Naive thymus-derived CD8-positive, alpha-beta T cell (primary cell): ENCODE measurements around the gene MED13L. TPM values are rescaled to one million over a fixed set of nuclear protein-coding genes. Genes with fewer than 3 reads are reported as not detected.
"Not testable (repeated sequence)": the region's sequence is repeated elsewhere in the genome, so short reads cannot be mapped to it uniquely, and the experiment has no call there.

Experiments used
- ATAC-seq, 2 donors: fragments of 150-1000 bp; cut with Tn5 transposase in 1 of 2; sonication (Bioruptor Pico), chemical (Tn5 transposase) in 1 of 2; 1 replicate in 1 of 2; 2 replicates in 1 of 2; pipeline ENCODE4 v1.10.0; 2021; ENCODE audit warnings: mild to moderate bottlenecking in 2 of 2, moderate library complexity in 2 of 2
- POLR2A ChIA-PET: fragments of 350-600 bp; sonication (Branson Sonifier 250); formaldehyde crosslinking; loops from one replicate; lab custom pipeline; 2021; ENCODE audit warnings: antibody characterized with exemption; lab: Charles Lee
- DNase-seq, 10 donors: peaks; one replicate each; pipeline versions ENCODE4 v3.0.0 to v3.0.0-alpha.2; 2020 to 2022
- H3K27ac Mint-ChIP-seq, 10 donors: one replicate each; pipeline ENCODE4 v1.8.0; 2020 to 2022; ENCODE audit warnings: mild to moderate bottlenecking in 10 of 10, mixed read lengths in 10 of 10, moderate library complexity in 4 of 10, inconsistent platforms in 1 of 10
- H3K27me3 Mint-ChIP-seq, 5 donors: one replicate each; pipeline ENCODE4 v1.8.0; 2021 to 2022; ENCODE audit warnings: mixed read lengths in 5 of 5
- H3K36me3 Mint-ChIP-seq, 3 donors: one replicate each; pipeline ENCODE4 v1.8.0; 2020 to 2022; ENCODE audit warnings: mixed read lengths in 3 of 3, mild to moderate bottlenecking in 2 of 3, inconsistent platforms in 1 of 3
- H3K4me1 Mint-ChIP-seq, 4 donors: one replicate each; pipeline ENCODE4 v1.8.0; 2021 to 2022; ENCODE audit warnings: mixed read lengths in 4 of 4
- H3K4me3 Mint-ChIP-seq, 10 donors: one replicate each; pipeline ENCODE4 v1.8.0; 2020 to 2022; ENCODE audit warnings: mild to moderate bottlenecking in 10 of 10, mixed read lengths in 10 of 10, moderate library complexity in 6 of 10, inconsistent platforms in 1 of 10
- H3K9me3 Mint-ChIP-seq, 9 donors: one replicate each; pipeline ENCODE4 v1.8.0; 2020 to 2022; ENCODE audit warnings: mixed read lengths in 9 of 9, mild to moderate bottlenecking in 3 of 9, inconsistent platforms in 1 of 9, moderate library complexity in 1 of 9
- polyA plus RNA-seq, 3 donors: library from polyadenylated mRNA; unstranded; fragments of 300-500 nt; fragmentation: Illumina TruSeq; gene quantifications; one replicate each; pipeline ENCODE4 v1.2.3, GENCODE V29; 2021
- total RNA-seq, 8 experiments: library from RNA in 2 of 8; stranded (reverse) in 2 of 8; gene quantifications; one replicate each; pipeline ENCODE4 v1.2.3 and lab custom pipeline; 2021 to 2026

The MED13L gene
- total and polyA plus RNA-seq, 5 experiments from 2014 or later = 5.1 to 164 (median 6.7) TPM

DNA sequence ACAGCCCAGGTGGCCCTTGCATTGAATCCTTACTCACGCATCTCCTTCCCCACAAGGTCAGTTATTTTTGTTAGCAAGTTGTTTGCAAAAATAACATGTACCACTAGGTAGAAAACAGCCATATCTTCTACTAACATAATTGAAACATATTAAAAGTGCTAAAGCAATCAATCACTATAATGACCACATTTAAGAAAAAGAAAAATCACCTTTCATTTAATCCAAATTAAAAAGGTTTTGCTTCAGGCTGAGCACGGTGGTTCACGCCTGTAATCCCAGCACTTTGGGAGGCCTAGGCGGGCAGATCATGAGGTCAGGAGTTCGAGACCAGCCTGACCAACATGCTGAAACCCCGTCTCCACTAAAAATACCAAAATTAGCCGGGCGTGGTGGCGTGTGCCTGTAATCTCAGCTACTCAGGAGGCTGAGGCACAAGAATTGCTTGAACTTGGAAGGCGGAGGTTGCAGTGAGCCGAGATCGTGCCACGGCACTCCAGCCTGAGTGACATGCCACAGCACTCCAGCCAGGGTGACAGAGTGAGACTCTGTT, 38.8 kb downstream of the MED13L start:
- POLR2A ChIA-PET = interaction anchor here (0.7 to 1.3 kb wide), 2 partner anchors 38 to 40 kb away, joined by 3 read pairs; no protein-coding TSS in a partner anchor

DNA sequence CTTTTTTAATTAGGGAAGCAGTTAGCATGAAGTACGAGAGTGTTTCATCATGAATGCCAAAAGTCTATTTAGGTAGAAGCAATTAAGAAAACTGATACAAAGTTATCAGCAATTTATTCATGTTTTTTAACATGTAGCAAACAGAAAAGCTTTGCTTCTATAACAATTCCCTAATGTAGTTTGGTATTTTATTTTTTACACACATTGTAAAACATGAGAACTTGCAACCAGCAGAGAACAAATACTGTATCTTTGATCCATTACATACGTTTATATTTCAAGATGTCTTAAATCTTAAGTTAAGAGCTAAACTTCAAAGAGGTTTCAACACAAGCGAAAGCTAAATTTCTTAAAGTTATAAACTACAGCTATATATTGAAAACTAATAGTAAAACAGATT, 39.3 kb downstream of the MED13L start:
- peak overlapping the region in 3 of 10 donors; percentile 2 to 34 (median 30) for H3K27ac Mint-ChIP-seq
- H3K4me1 Mint-ChIP-seq = peaks cover 20 to 61% (median 51%) of the 10 kb centered on the region in 4 donors
- POLR2A ChIA-PET = interaction anchor here (0.6 to 1.3 kb wide), 2 partner anchors 36 to 38 kb away, joined by 3 to 4 read pairs; no protein-coding TSS in a partner anchor

More for the DNA sequence above, 38.8 kb downstream of the MED13L start:
- not testable (repeated sequence) for H3K27me3 Mint-ChIP-seq, H3K9me3 Mint-ChIP-seq, ATAC-seq, DNase-seq, H3K4me3 Mint-ChIP-seq, H3K36me3 Mint-ChIP-seq
- peaks cover 18 to 66% (median 52%) of the 10 kb centered on the region in 4 donors for H3K4me1 Mint-ChIP-seq
- peak overlapping the region in 2 of 10 donors; percentile 30 to 37 for H3K27ac Mint-ChIP-seq

DNA sequence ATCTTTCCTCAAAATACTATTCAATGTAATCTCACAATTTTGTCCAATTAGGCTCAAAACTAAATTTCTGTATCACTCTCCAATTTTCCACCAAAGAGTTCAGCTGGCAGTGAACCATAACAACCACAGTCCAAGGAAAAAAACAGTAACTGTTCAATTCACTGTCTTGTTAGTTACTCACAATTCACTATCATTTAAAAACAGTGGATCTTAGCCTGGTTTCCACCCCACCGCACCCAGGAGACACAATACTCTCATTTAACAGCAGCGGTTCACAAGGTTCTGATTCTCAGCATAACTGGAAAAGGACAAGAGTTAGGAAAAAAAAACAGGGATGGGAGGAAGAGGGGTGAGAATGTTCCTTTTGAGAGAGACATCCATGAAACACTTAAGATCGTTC, 40.5 kb downstream of the MED13L start:
- peaks cover 17 to 54% (median 49%) of the 10 kb centered on the region in 4 donors for H3K4me1 Mint-ChIP-seq
- H3K4me3 Mint-ChIP-seq = peak overlapping the region in 7 of 10 donors; percentile 13 to 40 (median 26)
- POLR2A ChIA-PET = interaction anchor here (0.5 kb wide), 1 partner anchor 147 kb away, joined by 4 read pairs; no protein-coding TSS in a partner anchor
- no peak for ATAC-seq
- peaks cover 0 to 10% (median 0%) of the 10 kb centered on the region in 3 donors for H3K36me3 Mint-ChIP-seq
- DNase-seq = no peak
- H3K27me3 Mint-ChIP-seq = no peaks in the 10 kb centered on the region
- no peaks in the 10 kb centered on the region for H3K9me3 Mint-ChIP-seq
- H3K27ac Mint-ChIP-seq = peak overlapping the region; percentile 21 to 90 (median 65)

More for the DNA sequence above, 39.3 kb downstream of the MED13L start:
- H3K27me3 Mint-ChIP-seq = no peaks in the 10 kb centered on the region
- no peak for ATAC-seq
- peaks cover 0 to 4% (median 0%) of the 10 kb centered on the region in 3 donors for H3K36me3 Mint-ChIP-seq
- DNase-seq = no peak
- H3K9me3 Mint-ChIP-seq = no peaks in the 10 kb centered on the region
- no peak overlapping the region for H3K4me3 Mint-ChIP-seq

DNA sequence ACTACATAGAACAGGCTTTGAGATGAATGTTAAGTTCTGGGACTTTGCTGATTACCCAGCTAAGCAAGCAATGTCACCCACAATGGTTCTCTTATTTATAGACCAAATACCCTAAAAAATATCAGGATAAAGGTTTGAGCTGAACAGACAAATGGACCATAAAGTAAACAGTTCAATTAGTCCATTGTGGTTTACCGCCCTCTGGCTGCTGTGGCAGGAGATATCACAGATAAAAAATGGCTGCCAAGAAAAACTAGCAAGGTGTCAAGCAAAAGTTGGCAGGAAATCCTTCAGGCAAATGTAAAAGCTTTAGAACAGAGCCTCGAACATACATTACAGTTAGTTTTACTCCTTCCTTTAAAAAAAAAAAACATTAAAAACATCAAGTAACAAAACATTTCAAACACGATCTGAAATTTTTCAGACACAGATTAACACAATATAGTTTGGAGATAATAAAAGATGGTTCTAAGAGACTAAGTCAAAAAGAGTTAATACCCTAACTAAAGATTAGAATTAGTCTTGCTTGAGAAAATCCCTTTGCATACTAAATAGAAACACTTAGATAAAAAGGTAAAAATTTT, 41.3 kb downstream of the MED13L start:
- peak; percentile 76 to 89 for ATAC-seq
- peak overlapping the region in 8 of 10 donors; percentile 8 to 52 (median 28) for H3K4me3 Mint-ChIP-seq
- H3K27ac Mint-ChIP-seq = peak overlapping the region; percentile 21 to 90 (median 72)
- H3K27me3 Mint-ChIP-seq = no peaks in the 10 kb centered on the region
- peaks cover 15 to 55% (median 46%) of the 10 kb centered on the region in 4 donors for H3K4me1 Mint-ChIP-seq
- H3K36me3 Mint-ChIP-seq = peaks cover 0 to 11% (median 0%) of the 10 kb centered on the region in 3 donors
- DNase-seq = peak in 9 of 10 donors; percentile 6 to 64 (median 40)
- POLR2A ChIA-PET = interaction anchor here (0.5 to 0.7 kb wide), 2 partner anchors 41 to 148 kb away, joined by 3 to 4 read pairs; partner anchors contain the start of gene MED13L
- no peaks in the 10 kb centered on the region for H3K9me3 Mint-ChIP-seq

DNA sequence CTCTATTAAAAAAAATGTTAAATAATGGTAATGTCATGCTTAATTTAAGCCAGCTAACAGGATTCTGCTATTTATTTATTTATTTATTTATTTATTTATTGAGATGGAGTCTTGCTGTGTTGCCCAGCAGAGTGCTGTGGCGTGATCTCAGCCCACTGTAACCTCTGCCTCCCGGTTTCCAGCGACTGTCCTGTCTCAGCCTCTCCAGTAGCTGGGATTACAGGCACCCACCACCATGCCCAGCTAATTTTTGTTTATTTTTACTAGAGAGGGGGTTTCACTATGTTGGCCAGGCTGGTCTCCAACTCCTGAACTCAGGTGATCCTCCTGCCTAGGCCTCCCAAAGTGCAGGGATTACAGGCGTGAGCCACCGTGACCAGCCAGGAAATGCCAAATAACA, 43.3 kb downstream of the MED13L start:
- peaks cover 13 to 43% (median 34%) of the 10 kb centered on the region in 4 donors for H3K4me1 Mint-ChIP-seq
- not testable (repeated sequence) for H3K27ac Mint-ChIP-seq

DNA sequence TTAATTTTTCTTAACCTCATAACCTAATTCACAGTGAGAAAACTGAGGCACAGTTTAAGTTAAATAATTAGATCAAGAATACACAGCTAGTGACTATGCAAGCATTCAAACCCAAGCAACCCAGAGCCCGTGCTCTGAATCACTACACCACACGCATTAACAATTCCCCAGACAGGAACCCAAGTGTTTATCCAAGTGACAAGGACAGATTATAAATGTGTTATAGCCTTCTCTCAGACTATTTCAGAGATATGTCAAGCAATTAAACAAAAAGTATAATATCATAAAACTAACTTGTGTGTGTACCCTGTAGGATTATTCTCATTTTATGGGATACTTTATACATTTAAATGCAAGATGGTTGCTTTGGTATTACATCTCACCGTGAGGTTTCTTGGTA, 43.8 kb downstream of the MED13L start:
- peaks cover 13 to 43% (median 35%) of the 10 kb centered on the region in 4 donors for H3K4me1 Mint-ChIP-seq
- no peaks in the 10 kb centered on the region for H3K9me3 Mint-ChIP-seq
- POLR2A ChIA-PET = no interaction called here
- H3K36me3 Mint-ChIP-seq = peaks cover 0 to 24% (median 0%) of the 10 kb centered on the region in 3 donors
- no peak overlapping the region for H3K4me3 Mint-ChIP-seq
- no peak overlapping the region for H3K27ac Mint-ChIP-seq
- DNase-seq = no peak
- H3K27me3 Mint-ChIP-seq = no peaks in the 10 kb centered on the region
- no peak for ATAC-seq

More for the DNA sequence above, 43.3 kb downstream of the MED13L start:
- H3K27me3 Mint-ChIP-seq, POLR2A ChIA-PET, H3K9me3 Mint-ChIP-seq, ATAC-seq, DNase-seq, H3K4me3 Mint-ChIP-seq: not testable (repeated sequence)
- peaks cover 0 to 23% (median 0%) of the 10 kb centered on the region in 3 donors for H3K36me3 Mint-ChIP-seq

DNA sequence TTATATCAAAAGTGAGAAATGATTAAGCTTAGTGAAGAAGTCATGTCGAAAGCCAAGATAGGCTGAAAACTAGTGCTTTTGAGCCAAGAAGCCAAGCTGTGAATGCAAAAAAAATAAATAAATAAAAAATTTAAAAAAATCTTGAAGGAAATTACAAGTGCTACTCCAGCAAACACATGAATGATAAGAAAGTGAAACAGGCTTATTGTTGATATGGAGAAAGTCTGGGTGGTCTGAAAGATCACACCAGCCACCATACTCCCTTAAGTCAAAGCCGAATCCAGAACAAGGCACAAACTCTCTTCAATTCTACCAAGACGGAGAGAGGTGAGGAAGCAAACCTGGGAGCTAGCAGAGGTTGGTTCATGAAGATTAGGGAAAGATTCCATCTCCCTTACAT, 49.7 kb downstream of the MED13L start:
- H3K27ac Mint-ChIP-seq = peak overlapping the region in 1 of 10 donors; percentile 41
- peaks cover 0 to 45% (median 15%) of the 10 kb centered on the region in 3 donors for H3K36me3 Mint-ChIP-seq
- peaks cover 14 to 37% (median 21%) of the 10 kb centered on the region in 4 donors for H3K4me1 Mint-ChIP-seq
- ATAC-seq = no peak
- DNase-seq = no peak
- H3K4me3 Mint-ChIP-seq = no peak overlapping the region
- POLR2A ChIA-PET = interaction anchor here (0.8 kb wide), 1 partner anchor 331 kb away, joined by 3 read pairs; the partner anchor contains the start of gene MAP1LC3B2
- no peaks in the 10 kb centered on the region for H3K9me3 Mint-ChIP-seq
- H3K27me3 Mint-ChIP-seq = no peaks in the 10 kb centered on the region

DNA sequence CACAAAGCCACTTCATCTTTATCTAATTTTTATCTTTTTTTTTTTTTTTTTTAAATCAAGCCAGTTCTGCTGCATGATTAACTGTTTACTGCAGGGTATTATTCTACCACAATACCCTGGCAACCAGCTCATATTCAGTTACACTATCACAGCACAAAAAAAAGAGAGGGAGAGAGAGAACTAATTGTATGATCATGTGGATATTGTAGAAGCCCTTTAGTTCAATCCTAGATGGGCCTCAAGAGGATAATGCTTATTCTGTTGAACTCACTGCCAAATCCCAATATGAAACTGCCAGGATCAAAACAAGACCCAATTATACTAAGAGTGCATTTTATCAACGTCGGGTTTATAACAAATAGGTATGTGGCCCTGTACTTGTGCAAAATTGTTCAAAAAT, 51.5 kb downstream of the MED13L start:
- peaks cover 0 to 44% (median 15%) of the 10 kb centered on the region in 3 donors for H3K36me3 Mint-ChIP-seq
- H3K4me3 Mint-ChIP-seq = no peak overlapping the region
- DNase-seq = no peak
- no peaks in the 10 kb centered on the region for H3K27me3 Mint-ChIP-seq
- H3K27ac Mint-ChIP-seq = peak overlapping the region in 1 of 10 donors; percentile 29
- POLR2A ChIA-PET = no interaction called here
- ATAC-seq = no peak
- no peaks in the 10 kb centered on the region for H3K9me3 Mint-ChIP-seq
- peaks cover 14 to 35% (median 28%) of the 10 kb centered on the region in 4 donors for H3K4me1 Mint-ChIP-seq

DNA sequence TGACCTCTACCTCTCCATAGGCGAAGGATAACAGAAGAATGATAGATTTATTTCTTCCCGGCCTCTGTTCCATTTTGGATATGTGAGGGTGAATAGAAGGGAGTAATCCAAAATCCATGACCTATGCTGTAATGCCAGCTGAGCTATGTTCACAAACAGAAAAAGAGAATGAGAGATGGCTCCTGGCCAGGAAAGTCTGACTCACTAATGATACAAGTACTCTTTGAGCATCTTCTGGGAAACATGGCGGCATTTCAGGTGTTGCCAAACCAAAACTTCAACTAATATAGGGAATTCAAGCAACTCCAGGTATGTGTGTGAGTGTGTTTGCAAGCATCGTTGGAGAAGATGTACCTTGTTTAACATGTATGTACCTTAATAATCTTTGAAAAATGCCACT, 55.1 kb downstream of the MED13L start:
- DNase-seq (peak in 1 of 10 donors; percentile 4), ATAC-seq (no peak)
- POLR2A ChIA-PET = no interaction called here
- H3K4me1 Mint-ChIP-seq = peaks cover 14 to 42% (median 33%) of the 10 kb centered on the region in 4 donors
- H3K27ac Mint-ChIP-seq = no peak overlapping the region
- peaks cover 0 to 30% (median 12%) of the 10 kb centered on the region in 3 donors for H3K36me3 Mint-ChIP-seq
- no peaks in the 10 kb centered on the region for H3K27me3 Mint-ChIP-seq
- H3K4me3 Mint-ChIP-seq = no peak overlapping the region
- no peaks in the 10 kb centered on the region for H3K9me3 Mint-ChIP-seq

DNA sequence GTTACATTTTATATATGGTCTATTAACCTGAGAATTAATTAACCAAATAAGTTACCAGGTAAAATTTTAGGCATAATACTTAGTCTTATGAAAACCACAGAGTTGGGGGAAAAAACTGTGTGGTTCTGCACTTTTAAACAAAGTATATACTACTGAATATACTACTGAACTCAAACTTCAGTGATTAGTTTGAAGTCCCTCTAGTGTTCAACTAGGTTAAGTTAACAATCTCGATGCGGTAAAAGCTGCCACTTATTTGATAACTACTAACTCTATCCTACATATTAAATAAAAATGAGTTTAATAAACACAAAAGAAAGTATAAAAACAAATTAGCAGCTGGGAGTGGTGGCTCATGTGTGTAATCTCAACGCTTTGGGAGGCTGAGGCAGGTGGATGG, 56.7 kb downstream of the MED13L start:
- Mint-ChIP-seq H3K4me3 (no peak overlapping the region), H3K27me3 (no peaks in the 10 kb centered on the region), H3K27ac (no peak overlapping the region), H3K36me3 (peaks cover 0 to 19% (median 5%) of the 10 kb centered on the region in 3 donors), H3K9me3 (no peaks in the 10 kb centered on the region), H3K4me1 (peaks cover 26 to 49% (median 46%) of the 10 kb centered on the region in 4 donors)
- DNase-seq = no peak
- POLR2A ChIA-PET = no interaction called here
- ATAC-seq = no peak

DNA sequence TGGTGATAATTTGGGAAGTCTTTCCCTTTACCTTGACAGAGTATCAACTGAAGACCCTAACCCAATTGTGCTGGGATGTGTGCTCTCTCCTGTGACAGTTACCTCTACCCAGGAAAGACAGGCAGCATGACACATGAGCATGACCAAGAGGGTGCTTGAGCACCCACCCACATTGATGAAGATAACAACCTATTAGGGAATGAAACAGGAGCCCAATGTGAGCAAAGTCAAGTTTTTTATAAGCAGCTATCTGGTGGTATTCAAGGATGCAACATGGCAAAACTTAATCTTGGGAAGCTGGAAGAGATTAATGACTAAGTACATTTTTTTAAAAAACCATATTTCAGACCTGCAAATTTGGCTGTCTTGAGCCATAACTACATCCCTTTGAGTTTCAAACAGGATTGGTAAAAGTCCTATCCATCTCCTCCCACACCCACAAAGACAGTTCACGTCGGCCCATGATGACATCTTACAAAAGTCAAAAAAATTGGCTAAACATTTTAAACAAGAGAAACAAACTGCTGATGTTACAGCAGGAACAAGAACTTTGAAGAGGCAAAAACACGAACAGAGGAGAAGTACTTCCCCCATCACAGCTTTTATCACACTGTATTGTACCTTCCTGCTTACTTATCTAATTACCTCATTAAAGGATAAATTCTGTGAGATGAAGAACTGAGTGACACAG, 60.3 kb downstream of the MED13L start:
- Mint-ChIP-seq H3K27ac (peak overlapping the region in 6 of 10 donors; percentile 8 to 30 (median 14)), H3K36me3 (peaks cover 0 to 6% (median 0%) of the 10 kb centered on the region in 3 donors), H3K4me3 (peak overlapping the region in 4 of 10 donors; percentile 5 to 34 (median 26)), H3K9me3 (no peaks in the 10 kb centered on the region), H3K27me3 (no peaks in the 10 kb centered on the region), H3K4me1 (peaks cover 33 to 69% (median 64%) of the 10 kb centered on the region in 4 donors)
- POLR2A ChIA-PET = no interaction called here
- no peak for ATAC-seq
- DNase-seq = no peak

DNA sequence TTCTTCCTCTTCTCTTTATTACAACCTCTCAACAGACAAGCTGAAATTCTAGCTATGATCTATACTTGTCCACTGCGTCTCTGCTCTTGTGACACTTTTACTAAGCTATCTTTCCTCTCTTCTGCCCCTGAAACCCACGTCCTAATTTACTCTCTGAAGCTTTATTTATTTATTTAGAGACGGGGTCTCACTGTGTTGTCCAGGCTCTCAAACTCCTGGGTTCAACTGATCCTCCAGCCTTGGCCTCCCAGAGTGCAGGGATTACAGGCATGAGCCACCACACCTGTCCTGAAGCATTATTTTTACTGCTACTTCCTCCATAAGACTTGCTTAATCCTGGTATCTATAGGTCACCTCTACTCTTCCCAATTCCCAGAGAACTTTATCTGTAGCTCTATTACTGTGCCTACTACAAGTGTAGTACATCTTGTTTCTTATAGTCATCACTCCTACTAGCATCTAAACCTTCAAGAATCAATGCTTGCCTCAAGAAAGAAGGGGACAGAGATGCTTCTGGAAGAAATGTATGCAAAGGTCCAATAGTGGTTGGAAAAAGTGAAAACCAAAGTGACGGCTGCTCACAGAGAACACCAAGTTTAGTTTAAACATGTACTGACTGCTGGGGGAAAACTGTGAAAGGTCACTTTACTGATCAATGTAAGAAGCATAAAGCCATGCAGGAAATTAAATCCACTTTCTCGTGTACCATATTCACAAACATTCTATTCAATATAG, 61.3 kb downstream of the MED13L start:
- POLR2A ChIA-PET = interaction anchor here (0.6 kb wide), 1 partner anchor 169 kb away, joined by 4 read pairs; no protein-coding TSS in a partner anchor
- Mint-ChIP-seq H3K4me1 (peaks cover 33 to 71% (median 69%) of the 10 kb centered on the region in 4 donors), H3K27ac (peak overlapping the region in 6 of 10 donors; percentile 5 to 61 (median 12)), H3K4me3 (peak overlapping the region in 5 of 10 donors; percentile 4 to 30 (median 6)), H3K36me3 (peaks cover 0 to 4% (median 0%) of the 10 kb centered on the region in 3 donors), H3K27me3 (no peaks in the 10 kb centered on the region), H3K9me3 (no peaks in the 10 kb centered on the region)
- ATAC-seq (no peak), DNase-seq (no peak)
